HG02798 (cell line): Measurements from ENCODE around the gene PHEX.

Experiments
- ATAC-seq: cut with Tn5 transposase; IDR thresholded peaks from one replicate; pipeline ENCODE4 v1.9.1; 2021; ENCODE audit warnings: mild to moderate bottlenecking; ENCODE audit not compliant: unreplicated experiment, poor library complexity

PHEX gene

GRCh38 chrX:22095856-22096255 is 63.7 kb downstream of the PHEX start:
- no peak for ATAC-seq

- no peak for ATAC-seq
These were observed 65.0 kb downstream of the PHEX start for GRCh38 chrX:22097012-22097694.

GRCh38 chrX:22105231-22105630 is 73.1 kb downstream of the PHEX start:
- ATAC-seq = no peak

- no peak for ATAC-seq
These were observed 73.8 kb downstream of the PHEX start for GRCh38 chrX:22105971-22106370.

- ATAC-seq = no peak
These were observed 77.3 kb downstream of the PHEX start for GRCh38 chrX:22109442-22109841.

GRCh38 chrX:22110729-22111494 is 78.8 kb downstream of the PHEX start:
- ATAC-seq = no peak

GRCh38 chrX:22116605-22117546 is 84.8 kb downstream of the PHEX start:
- ATAC-seq = no peak

- no peak for ATAC-seq
These were observed 85.5 kb downstream of the PHEX start for GRCh38 chrX:22117633-22118032.

GRCh38 chrX:22118161-22118830 is 86.2 kb downstream of the PHEX start:
- ATAC-seq = no peak

GRCh38 chrX:22121161-22121560 is 89.0 kb downstream of the PHEX start:
- ATAC-seq = no peak

GRCh38 chrX:22122510-22122909 is 90.4 kb downstream of the PHEX start:
- ATAC-seq = no peak

- ATAC-seq = no peak
These were observed 92.0 kb downstream of the PHEX start for GRCh38 chrX:22124098-22124497.

GRCh38 chrX:22125481-22125880 is 93.4 kb downstream of the PHEX start:
- no peak for ATAC-seq

- ATAC-seq = no peak
These were observed 94.2 kb downstream of the PHEX start for GRCh38 chrX:22126327-22126726.

GRCh38 chrX:22128961-22129360 is 96.8 kb downstream of the PHEX start:
- no peak for ATAC-seq

GRCh38 chrX:22134681-22135080 is 102.6 kb downstream of the PHEX start:
- no peak for ATAC-seq

GRCh38 chrX:22135171-22135711 is 103.1 kb downstream of the PHEX start:
- ATAC-seq = no peak

GRCh38 chrX:22135994-22136684 is 104.0 kb downstream of the PHEX start:
- ATAC-seq = no peak

- no peak for ATAC-seq
These were observed 104.6 kb downstream of the PHEX start for GRCh38 chrX:22136711-22137110.
